Body of pancreas (tissue), 4 donors: ENCODE results near the gene PTCD1. TPM values are rescaled to one million over a fixed set of nuclear protein-coding genes. Genes with fewer than 3 reads are reported as not detected.

Experiments used
- ATAC-seq: fragments of 150-250 bp; one replicate; pipeline ENCODE4 v1.9.1; 2016
- DNase-seq, 4 donors: peaks; one replicate each; pipeline ENCODE4 v3.0.0-alpha.2; 2019
- H3K27ac ChIP-seq, 4 donors: fragments of 200-600 bp; sonication (generic); 1 replicate in 3 of 4; 2 replicates in 1 of 4; pipeline versions ENCODE4 v1.5.1 to v1.6.1; 2016 to 2019; ENCODE audit warnings: mild to moderate bottlenecking in 1 of 4, mixed read lengths in 1 of 4, moderate library complexity in 1 of 4
- H3K27me3 ChIP-seq, 2 donors: fragments of 200-600 bp; sonication (generic); one replicate each; pipeline ENCODE4 v1.6.0; 2016; ENCODE audit warnings: mild to moderate bottlenecking in 1 of 2
- H3K36me3 ChIP-seq, 2 donors: fragments of 200-600 bp; sonication (generic); replicated peaks in 1 of 2; 2 replicates each; pipeline ENCODE4 v1.5.1; 2016; ENCODE audit warnings: low read depth in 2 of 2; ENCODE audit not compliant: insufficient read depth in 1 of 2
- H3K4me1 ChIP-seq: fragments of 200-600 bp; sonication (generic); one replicate; pipeline ENCODE4 v1.6.0; 2016
- H3K4me3 ChIP-seq, 2 donors: fragments of 200-600 bp; sonication (generic); 1 replicate in 1 of 2; 2 replicates in 1 of 2; pipeline ENCODE4 v1.5.1; 2016 to 2019
- H3K9me3 ChIP-seq, 3 donors: fragments of 200-600 bp; sonication (generic); 1 replicate in 2 of 3; 2 replicates in 1 of 3; pipeline ENCODE4 v1.5.1; 2016
- POLR2A ChIP-seq, 3 donors: fragments of 450-650 bp; IDR thresholded peaks; one replicate each; pipeline ENCODE4 v1.6.1; 2016; ENCODE audit warnings: antibody characterized with exemption in 3 of 3, mild to moderate bottlenecking in 2 of 3
- WGBS, 2 donors: methylation state at CpG; one replicate each; pipeline ENCODE4 v1.1.5; 2017; 5-methylcytosine and 5-hydroxymethylcytosine counted together
- intact Hi-C: fragments of 100-400 bp; cut with DNase I; formaldehyde crosslinking; loops from one replicate; pipeline ENCODE4 v1.15.1; 2023
- total RNA-seq, 2 donors: library from RNA; depleted of rRNA; stranded (reverse); fragments of >200 nt; gene quantifications; one replicate each; pipeline ENCODE4 v1.1.0, GENCODE V29; 2016
- TF ChIP-seq, protein P1 (sequence below), 7 experiments: fragments of 450-650 bp in 4 of 7; fragments of 200-600 bp in 3 of 7; sonication (generic) in 3 of 7; IDR thresholded peaks; one replicate each; pipeline ENCODE4 v1.5.1; 2016 to 2019; ENCODE audit warnings: antibody characterized with exemption in 7 of 7

The PTCD1 gene
- total RNA-seq, 2 donors from 2014 or later = 1.6 to 3.4 TPM

DNA sequence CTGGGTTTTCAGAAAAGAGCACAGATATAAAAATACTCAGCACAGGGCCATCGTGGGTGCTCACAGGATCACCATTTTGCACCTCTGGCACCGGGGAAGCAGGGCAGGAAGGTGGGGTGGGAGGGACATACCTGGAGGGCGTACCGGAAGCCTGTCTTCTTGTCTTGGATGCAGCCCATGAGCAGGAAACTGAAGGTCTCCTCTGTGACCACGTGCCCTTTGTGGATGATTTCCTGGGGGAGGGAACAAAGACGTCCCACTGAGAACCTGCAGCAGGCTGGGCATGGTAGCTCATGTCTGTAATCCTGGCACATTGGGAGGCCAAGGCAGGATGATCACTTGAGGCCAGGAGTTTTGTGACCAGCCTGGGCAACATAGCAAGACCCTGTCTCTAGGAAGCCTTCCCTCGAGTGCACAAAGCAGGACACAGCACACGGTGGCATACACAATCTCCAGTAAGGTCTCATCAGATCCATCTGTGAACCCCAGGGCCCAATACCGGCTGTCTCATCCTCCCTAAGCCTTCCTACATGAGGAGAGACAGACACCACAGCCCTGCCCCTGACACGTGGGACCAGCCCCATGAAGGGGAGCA is 9.5 kb downstream of the PTCD1 start:
- ATAC-seq = no peak
- intact Hi-C loops = no loop called here
- DNase-seq = no peak
- H3K4me1 ChIP-seq = no peaks in the 10 kb centered on the region
- H3K4me3 ChIP-seq = no peak overlapping the region
- TF ChIP-seq, protein P1, sequence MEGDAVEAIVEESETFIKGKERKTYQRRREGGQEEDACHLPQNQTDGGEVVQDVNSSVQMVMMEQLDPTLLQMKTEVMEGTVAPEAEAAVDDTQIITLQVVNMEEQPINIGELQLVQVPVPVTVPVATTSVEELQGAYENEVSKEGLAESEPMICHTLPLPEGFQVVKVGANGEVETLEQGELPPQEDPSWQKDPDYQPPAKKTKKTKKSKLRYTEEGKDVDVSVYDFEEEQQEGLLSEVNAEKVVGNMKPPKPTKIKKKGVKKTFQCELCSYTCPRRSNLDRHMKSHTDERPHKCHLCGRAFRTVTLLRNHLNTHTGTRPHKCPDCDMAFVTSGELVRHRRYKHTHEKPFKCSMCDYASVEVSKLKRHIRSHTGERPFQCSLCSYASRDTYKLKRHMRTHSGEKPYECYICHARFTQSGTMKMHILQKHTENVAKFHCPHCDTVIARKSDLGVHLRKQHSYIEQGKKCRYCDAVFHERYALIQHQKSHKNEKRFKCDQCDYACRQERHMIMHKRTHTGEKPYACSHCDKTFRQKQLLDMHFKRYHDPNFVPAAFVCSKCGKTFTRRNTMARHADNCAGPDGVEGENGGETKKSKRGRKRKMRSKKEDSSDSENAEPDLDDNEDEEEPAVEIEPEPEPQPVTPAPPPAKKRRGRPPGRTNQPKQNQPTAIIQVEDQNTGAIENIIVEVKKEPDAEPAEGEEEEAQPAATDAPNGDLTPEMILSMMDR (IDR thresholded peaks at IDR 0.05) = no peak
- TF ChIP-seq POLR2A (IDR thresholded peaks at IDR 0.05) = no peak
- no peak overlapping the region for H3K27ac ChIP-seq
- H3K27me3 ChIP-seq = no peaks in the 10 kb centered on the region
- peaks cover 0 to 10% of the 10 kb centered on the region in 2 donors for H3K36me3 ChIP-seq
- 75 to 86% methylated on average over 9 to 10 of the region's 10 CpGs for WGBS, 2 donors
- no peaks in the 10 kb centered on the region for H3K9me3 ChIP-seq

DNA sequence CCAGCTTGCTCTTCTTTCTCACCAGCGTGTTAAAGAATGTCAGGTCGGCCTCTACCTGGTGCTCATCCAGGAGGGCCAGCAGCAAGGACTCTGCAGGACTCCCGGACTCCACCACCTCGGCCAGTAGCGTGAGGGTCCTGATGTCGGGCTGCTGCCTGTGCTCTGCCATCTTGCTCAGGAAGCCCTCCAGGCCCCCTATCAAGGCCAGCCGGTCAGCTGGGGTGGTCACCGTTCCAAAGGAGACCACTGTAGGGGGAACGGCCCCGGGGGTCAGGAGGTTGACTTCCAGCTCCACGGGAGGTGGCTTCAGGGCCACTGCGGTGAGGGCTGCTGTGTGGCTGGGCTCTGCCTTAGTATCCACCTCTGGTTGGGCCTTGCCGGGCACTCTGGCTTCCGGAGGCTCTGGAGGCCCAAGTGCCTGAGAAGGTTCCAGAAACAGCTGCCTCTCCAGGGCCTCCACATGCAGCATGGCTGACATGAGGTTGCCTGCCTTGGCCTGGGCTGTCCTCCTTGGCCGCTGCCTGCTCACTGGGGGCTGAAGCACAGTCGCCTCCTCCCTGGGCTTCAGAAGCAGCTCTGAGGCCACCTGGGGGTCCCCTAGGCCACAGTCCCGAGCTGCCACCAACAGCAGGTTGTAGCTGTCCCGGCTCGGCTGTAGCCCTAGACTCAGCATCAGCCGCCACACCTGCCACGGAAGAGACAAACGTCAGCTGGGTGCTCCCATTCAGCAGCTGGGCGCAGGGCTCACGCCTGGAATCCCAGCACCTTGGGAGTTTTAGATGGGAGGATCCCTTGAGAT is 13.5 kb downstream of the PTCD1 start:
- 94 to 96% methylated on average over 13 to 20 of the region's 24 CpGs for whole genome bisulfite sequencing, 2 donors
- no peak for TF ChIP-seq POLR2A (IDR thresholded peaks at IDR 0.05)
- TF ChIP-seq, protein P1 (IDR thresholded peaks at IDR 0.05) = no peak
- ATAC-seq (no peak), DNase-seq (no peak)
- Histone ChIP-seq H3K9me3 (no peaks in the 10 kb centered on the region), H3K4me1 (no peaks in the 10 kb centered on the region), H3K27ac (no peak overlapping the region), H3K27me3 (no peaks in the 10 kb centered on the region), H3K4me3 (no peak overlapping the region), H3K36me3 (peaks cover 0 to 9% of the 10 kb centered on the region in 2 donors)
- intact Hi-C loops = no loop called here

DNA sequence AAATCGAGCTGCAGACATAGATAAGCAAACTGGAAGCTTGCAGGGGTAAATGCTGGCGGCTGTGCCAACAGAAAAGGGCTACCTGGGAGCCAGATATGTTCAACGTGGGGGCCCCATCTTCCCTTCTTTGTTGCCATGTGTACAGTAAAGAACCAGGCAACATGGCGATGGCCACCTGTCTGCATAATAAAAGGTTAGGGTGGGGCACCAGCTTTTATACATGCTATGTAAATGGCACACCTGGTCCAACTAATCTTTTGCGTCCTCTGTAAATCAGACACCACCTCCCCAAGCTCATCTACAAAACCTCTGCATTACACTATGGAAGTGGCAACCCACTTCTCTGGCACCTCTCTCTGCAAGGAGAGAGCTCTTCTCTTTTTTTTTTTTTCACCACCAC is 16.0 kb downstream of the PTCD1 start:
- DNase-seq = no peak
- TF ChIP-seq, protein P1 (IDR thresholded peaks at IDR 0.05) = no peak
- TF ChIP-seq POLR2A (IDR thresholded peaks at IDR 0.05) = no peak
- H3K4me3 ChIP-seq = no peak overlapping the region
- H3K36me3 ChIP-seq = peaks cover 14 to 29% of the 10 kb centered on the region in 2 donors
- no peak for ATAC-seq
- WGBS, 2 donors = 71 to 78% methylated on average over 5 of the region's 5 CpGs
- no peak overlapping the region for H3K27ac ChIP-seq
- intact Hi-C loops = no loop called here
- H3K27me3 ChIP-seq = no peaks in the 10 kb centered on the region
- no peaks in the 10 kb centered on the region for H3K4me1 ChIP-seq
- H3K9me3 ChIP-seq = no peaks in the 10 kb centered on the region

DNA sequence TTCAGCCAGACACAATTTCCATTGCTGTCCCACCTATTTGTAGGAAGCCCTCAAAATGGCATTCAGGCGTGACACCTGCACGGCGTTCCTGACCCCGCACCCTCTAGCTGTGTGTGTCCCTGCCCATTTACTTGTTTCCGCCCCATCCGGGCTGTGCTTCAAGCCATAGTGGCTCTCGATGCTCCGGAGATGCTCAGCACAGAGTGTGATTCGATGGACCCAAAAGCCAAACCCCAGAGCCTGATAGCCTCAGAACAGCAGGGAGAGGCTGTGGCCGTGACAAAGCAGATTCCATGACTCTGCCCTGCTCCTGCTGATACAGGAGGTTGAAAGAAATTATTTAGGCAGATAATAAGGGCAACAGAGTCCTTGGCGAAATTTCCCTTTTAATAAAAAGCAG is 16.4 kb downstream of the PTCD1 start:
- no peak for ATAC-seq
- Histone ChIP-seq H3K4me1 (no peaks in the 10 kb centered on the region), H3K36me3 (peaks cover 18 to 34% of the 10 kb centered on the region in 2 donors), H3K27me3 (no peaks in the 10 kb centered on the region), H3K9me3 (no peaks in the 10 kb centered on the region), H3K27ac (no peak overlapping the region), H3K4me3 (no peak overlapping the region)
- intact Hi-C loops = no loop called here
- no peak for TF ChIP-seq POLR2A (IDR thresholded peaks at IDR 0.05)
- TF ChIP-seq, protein P1 (IDR thresholded peaks at IDR 0.05) = no peak
- no peak for DNase-seq
- WGBS, 2 donors = 84 to 93% methylated on average over 11 of the region's 11 CpGs
